ENCODE data around the gene PXDN. TPM values are rescaled to one million over a fixed set of nuclear protein-coding genes. Genes with fewer than 3 reads are reported as not detected.

The PXDN gene
- total RNA-seq, 1 donor from 2014 or later, result 459 TPM

- Mint-ChIP-seq H3K4me3 (ENCODE audit: unreplicated experiment) (no peak overlapping the region), H3K27ac (ENCODE audit: unreplicated experiment) (no peak overlapping the region), H3K36me3 (ENCODE audit: unreplicated experiment) (no peaks in the 10 kb centered on the region), H3K4me1 (ENCODE audit: unreplicated experiment) (peaks cover 8% of the 10 kb centered on the region), H3K27me3 (ENCODE audit: unreplicated experiment) (peaks cover 23% of the 10 kb centered on the region), H3K9me3 (ENCODE audit: unreplicated experiment) (no peaks in the 10 kb centered on the region)
- no peak for DNase-seq (ENCODE audit: extremely low spot score, unreplicated experiment)
- TF ChIP-seq, protein P1, sequence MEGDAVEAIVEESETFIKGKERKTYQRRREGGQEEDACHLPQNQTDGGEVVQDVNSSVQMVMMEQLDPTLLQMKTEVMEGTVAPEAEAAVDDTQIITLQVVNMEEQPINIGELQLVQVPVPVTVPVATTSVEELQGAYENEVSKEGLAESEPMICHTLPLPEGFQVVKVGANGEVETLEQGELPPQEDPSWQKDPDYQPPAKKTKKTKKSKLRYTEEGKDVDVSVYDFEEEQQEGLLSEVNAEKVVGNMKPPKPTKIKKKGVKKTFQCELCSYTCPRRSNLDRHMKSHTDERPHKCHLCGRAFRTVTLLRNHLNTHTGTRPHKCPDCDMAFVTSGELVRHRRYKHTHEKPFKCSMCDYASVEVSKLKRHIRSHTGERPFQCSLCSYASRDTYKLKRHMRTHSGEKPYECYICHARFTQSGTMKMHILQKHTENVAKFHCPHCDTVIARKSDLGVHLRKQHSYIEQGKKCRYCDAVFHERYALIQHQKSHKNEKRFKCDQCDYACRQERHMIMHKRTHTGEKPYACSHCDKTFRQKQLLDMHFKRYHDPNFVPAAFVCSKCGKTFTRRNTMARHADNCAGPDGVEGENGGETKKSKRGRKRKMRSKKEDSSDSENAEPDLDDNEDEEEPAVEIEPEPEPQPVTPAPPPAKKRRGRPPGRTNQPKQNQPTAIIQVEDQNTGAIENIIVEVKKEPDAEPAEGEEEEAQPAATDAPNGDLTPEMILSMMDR (IDR thresholded peaks at IDR 0.05), result no peak
These were observed 30.6 kb upstream of the PXDN start for GRCh38 chr2:1774929-1775328.

DNA sequence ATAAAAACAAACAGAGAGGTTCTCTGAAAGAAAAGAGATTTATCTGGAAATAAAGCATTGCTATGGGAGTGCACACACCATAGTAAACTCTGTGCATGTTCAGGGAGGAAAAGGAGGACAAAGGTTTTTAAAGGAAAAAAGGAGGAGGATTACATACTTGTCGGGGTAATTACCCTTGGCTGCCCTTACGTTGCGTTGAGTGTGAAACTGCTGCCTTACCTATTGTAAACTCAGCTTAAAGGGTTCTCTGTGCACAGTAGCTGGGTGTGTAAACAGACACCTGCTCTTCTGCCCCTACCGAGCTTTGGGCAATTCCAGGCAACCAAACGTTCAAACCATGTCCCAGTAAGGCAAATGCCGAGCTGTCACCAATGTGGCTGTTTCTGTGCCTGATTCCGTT is 29.6 kb upstream of the PXDN start:
- no peak overlapping the region for H3K27ac Mint-ChIP-seq (ENCODE audit: unreplicated experiment)
- no peaks in the 10 kb centered on the region for H3K9me3 Mint-ChIP-seq (ENCODE audit: unreplicated experiment)
- no peak overlapping the region for H3K4me3 Mint-ChIP-seq (ENCODE audit: unreplicated experiment)
- H3K4me1 Mint-ChIP-seq (ENCODE audit: unreplicated experiment), result peaks cover 8% of the 10 kb centered on the region
- no peaks in the 10 kb centered on the region for H3K36me3 Mint-ChIP-seq (ENCODE audit: unreplicated experiment)
- H3K27me3 Mint-ChIP-seq (ENCODE audit: unreplicated experiment), result peaks cover 18% of the 10 kb centered on the region
- DNase-seq (ENCODE audit: extremely low spot score, unreplicated experiment), result no peak
- TF ChIP-seq, protein P1 (IDR thresholded peaks at IDR 0.05), result no peak

DNA sequence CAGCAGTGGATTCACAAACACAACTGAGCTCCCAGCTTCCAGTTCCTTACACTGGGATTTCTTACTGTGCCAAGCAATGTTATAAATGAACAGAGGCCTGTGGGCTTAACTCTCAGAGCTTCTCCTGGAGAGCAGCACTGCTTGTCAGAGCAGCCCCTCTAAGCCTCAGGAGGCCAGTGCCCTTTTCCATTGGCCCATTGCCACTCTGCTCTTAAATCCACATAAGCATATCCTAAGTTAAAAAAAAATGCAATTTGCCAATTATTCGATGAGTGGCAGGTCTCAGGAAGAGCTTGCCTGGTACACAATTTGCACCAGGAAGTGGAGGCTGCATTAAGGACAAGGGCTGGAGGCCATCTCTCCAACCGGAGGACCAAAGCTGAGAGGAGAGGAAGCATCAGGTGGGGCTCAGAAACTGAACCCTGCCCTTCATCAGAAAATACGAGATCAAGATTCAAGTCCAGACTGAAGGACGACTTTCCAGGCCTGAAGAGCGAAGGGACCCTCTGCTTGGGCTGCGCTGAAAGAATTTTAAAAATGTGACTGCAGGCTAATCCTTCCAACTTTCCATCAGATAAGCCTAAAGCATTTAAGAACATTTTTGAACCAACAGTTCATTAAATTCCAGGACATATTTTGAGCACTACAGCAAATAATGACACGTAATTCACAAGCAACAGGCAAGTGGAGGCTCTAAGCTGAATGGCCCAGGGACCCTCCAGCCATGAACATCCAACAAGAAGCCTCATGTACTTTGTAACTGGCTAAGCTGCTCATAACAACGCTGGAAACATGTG is 28.4 kb upstream of the PXDN start:
- peaks cover 7% of the 10 kb centered on the region for H3K27me3 Mint-ChIP-seq (ENCODE audit: unreplicated experiment)
- DNase-seq (ENCODE audit: extremely low spot score, unreplicated experiment), result no peak
- peaks cover 8% of the 10 kb centered on the region for H3K4me1 Mint-ChIP-seq (ENCODE audit: unreplicated experiment)
- no peak overlapping the region for H3K27ac Mint-ChIP-seq (ENCODE audit: unreplicated experiment)
- no peaks in the 10 kb centered on the region for H3K36me3 Mint-ChIP-seq (ENCODE audit: unreplicated experiment)
- TF ChIP-seq, protein P1 (IDR thresholded peaks at IDR 0.05), result no peak
- H3K9me3 Mint-ChIP-seq (ENCODE audit: unreplicated experiment), result no peaks in the 10 kb centered on the region
- H3K4me3 Mint-ChIP-seq (ENCODE audit: unreplicated experiment), result no peak overlapping the region

GRCh38 chr2:1771626-1772280 is 27.4 kb upstream of the PXDN start:
- H3K9me3 Mint-ChIP-seq (ENCODE audit: unreplicated experiment), result no peaks in the 10 kb centered on the region

More at GRCh38 chr2:1771626-1772280, 27.4 kb upstream of the PXDN start:
- TF ChIP-seq, protein P1 (IDR thresholded peaks at IDR 0.05), result no peak
- H3K36me3 Mint-ChIP-seq (ENCODE audit: unreplicated experiment), result no peaks in the 10 kb centered on the region
- no peak overlapping the region for H3K27ac Mint-ChIP-seq (ENCODE audit: unreplicated experiment)
- peaks cover 8% of the 10 kb centered on the region for H3K4me1 Mint-ChIP-seq (ENCODE audit: unreplicated experiment)
- no peaks in the 10 kb centered on the region for H3K27me3 Mint-ChIP-seq (ENCODE audit: unreplicated experiment)
- DNase-seq (ENCODE audit: extremely low spot score, unreplicated experiment), result no peak
- H3K4me3 Mint-ChIP-seq (ENCODE audit: unreplicated experiment), result no peak overlapping the region

All from osteocyte (in vitro differentiated cells).